AG08396 (cell line): ENCODE data around the gene TES.

Source experiments
- DNase-seq: peaks from one replicate; pipeline ENCODE4 v3.0.0; 2012; ENCODE audit warnings: low spot score, mixed read lengths

The TES gene

GRCh38 chr7:116193329-116194087 is 16.8 kb upstream of the TES start:
- no peak for DNase-seq

GRCh38 chr7:116194115-116194514 is 16.2 kb upstream of the TES start:
- DNase-seq = peak; percentile 30

- peak; percentile 10 for DNase-seq
These were observed 14.9 kb upstream of the TES start for GRCh38 chr7:116195451-116195850.

DNA sequence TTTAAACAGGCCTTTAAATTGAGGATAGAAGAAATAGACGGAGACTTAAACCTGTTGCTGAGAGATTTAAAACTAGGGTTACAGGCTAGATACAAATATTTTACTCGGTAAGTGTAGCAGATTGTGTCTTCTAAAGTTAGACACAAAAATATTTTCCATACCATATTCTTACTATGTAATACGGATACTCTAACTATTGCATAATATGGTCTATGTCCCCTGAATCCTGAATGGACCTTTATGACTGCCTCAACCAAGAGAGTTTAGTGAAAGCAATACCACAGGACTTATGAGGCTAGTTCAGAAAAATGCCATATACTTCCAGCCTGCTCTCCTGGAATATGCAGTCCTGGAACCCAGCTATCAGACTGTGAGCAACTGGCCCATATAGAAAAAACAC is 13.4 kb upstream of the TES start:
- DNase-seq = no peak

DNA sequence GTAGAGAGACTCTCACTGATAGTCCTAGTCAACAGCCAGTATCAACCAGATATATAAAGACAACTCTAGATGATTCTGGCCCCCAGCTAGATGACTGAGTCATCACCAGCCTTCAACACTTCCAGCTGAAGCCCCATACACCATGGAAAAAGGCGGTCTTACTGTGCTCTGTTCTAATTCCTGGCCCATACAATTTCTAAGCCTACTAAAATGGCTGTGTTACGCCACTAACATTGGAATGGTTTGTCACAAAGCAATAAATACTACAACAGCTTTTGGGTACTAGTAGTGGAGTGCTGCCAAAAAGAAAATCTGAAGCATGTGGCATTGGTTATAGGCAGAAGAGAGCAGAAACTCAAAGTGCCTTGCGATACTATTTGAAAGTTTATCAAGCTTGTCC is 13.0 kb upstream of the TES start:
- DNase-seq = no peak

GRCh38 chr7:116198748-116199410 is 11.5 kb upstream of the TES start:
- DNase-seq = no peak

GRCh38 chr7:116200963-116201362 is 9.4 kb upstream of the TES start:
- no peak for DNase-seq

DNA sequence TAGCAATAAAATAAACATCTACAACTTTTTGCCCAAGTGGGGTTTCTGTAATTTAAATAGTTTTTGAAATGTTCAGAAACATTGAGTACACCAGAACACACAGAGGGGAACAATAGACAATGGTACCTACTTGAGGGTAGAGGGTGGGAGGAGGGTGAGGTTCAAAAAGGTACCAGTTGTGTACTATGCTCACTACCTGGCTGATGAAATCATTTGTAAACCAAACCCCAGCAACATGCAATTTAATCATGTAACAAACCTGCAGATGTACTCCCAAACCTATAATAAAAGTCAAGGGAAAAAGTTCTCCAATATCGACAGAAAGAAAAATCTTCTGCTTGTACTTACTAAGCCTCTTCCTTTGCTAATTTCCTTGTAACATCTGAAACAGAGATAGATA is 4.2 kb upstream of the TES start:
- no peak for DNase-seq

DNA sequence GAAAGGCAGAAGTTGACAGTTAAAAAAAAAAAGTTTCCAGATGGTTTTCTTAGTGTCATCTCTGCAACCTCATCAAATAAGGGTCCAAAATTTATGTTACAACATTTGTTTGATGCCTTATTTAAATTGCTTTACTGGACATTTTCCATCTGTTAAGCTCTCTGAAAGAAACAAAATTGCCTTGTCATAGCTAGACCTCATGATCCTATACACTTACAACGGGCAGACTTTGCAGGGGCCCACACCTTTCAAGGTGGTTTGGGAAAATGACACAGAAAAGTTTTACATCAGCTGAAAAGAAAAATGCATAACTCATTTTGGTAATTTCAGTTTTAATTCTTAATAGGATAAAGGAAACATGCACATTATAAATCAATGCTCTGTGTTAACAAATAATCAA is 1.4 kb upstream of the TES start:
- DNase-seq = no peak

DNA sequence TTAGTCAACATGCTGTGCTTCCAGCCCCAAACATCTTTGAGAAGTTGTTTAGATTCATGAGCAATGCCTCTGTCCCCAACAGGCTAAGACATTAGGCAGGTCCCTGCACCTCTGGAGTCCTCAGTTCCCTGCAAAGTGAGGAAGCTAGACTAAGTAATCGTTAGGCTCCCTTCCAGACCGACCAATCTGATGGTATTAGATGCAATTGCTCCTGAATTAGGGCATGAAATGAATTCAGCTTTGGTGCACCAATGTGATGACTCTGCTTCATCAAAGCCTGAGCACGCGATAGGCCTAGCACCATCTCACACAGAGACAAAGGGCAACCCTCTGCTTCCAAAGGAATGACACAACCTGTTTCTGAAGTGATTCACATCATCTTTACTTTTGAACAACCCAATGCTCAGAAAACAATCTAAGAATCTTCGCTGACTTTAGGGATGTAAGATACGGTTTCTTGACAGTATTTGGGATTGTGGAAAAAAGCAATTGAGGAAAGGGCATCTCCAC is 723 bp upstream of the TES start:
- DNase-seq = no peak

- peak; percentile 90 for DNase-seq
These were observed 920 bp downstream of the TES start for GRCh38 chr7:116211006-116211912.

GRCh38 chr7:116211913-116212596 is 1.7 kb downstream of the TES start:
- no peak for DNase-seq

DNA sequence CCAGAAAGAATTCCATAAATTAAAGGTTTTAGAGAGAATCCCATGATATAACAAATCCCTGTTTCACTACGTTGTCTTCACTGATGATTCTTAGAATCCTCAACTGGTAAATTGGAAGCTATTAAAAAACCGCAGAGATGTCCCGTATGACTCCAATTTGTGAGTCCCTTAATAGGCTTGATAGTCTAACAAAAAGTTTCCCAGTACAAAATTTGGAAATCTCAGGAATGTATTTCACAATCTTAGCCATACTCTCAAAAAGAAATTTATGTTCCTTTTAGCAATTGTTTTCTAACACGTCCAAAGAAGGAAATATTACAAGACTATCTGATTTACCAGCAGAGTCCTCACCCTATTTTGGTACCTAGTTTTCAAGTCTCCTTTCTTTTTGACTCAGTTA is 2.5 kb downstream of the TES start:
- no peak for DNase-seq

GRCh38 chr7:116213361-116214130 is 3.2 kb downstream of the TES start:
- DNase-seq = no peak

- DNase-seq = no peak
These were observed 4.6 kb downstream of the TES start for GRCh38 chr7:116214921-116215320.

DNA sequence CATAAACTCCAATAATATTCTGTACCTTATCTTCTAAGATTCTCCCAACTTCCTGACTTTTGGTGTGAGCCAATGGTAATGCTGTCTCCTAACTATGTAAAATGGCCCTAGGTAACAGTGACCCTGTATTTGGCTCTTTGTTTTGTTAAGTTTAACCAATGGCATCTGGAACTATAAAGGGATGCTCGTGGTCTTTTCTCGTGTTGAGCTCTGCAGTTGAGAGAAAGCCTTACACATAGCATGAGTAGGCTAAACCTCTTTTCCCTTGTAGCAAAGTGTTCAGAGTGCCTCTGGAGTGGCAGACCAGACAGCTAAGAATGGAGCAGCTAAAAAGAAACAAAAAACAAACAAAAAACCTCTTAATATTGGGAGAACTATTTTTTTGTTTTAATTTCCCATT is 5.2 kb downstream of the TES start:
- DNase-seq = no peak

- DNase-seq = no peak
These were observed 6.7 kb downstream of the TES start for GRCh38 chr7:116216956-116217571.

DNA sequence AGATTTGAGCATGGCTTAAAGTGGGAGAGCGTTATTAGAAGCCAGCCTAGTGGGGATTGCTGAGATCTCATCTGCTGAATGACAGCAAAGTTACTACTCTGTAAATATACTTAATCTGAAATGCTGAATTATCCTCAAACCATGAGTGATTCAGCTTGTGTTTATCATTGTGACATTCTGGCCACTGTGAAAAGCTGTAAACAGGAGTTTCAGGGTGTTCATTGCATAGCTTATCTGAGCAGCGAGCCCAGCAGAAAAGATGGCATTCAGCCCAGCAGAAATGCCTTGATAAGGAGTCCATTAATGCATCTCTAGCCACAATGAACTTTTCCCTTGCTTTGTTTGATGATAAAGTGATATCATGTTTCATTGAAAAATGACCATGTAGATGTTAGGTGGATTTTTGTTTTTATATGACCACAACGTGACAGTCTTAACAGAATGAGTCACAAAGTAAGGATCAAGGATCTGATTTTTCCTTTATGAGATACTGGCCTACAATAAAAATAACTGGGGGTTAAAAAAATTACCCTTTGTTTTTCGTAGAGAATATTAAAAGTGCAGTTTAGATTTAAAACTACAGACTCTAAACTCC is 7.8 kb downstream of the TES start:
- peak; percentile 35 for DNase-seq

GRCh38 chr7:116218747-116219146 is 8.4 kb downstream of the TES start:
- DNase-seq = no peak

DNA sequence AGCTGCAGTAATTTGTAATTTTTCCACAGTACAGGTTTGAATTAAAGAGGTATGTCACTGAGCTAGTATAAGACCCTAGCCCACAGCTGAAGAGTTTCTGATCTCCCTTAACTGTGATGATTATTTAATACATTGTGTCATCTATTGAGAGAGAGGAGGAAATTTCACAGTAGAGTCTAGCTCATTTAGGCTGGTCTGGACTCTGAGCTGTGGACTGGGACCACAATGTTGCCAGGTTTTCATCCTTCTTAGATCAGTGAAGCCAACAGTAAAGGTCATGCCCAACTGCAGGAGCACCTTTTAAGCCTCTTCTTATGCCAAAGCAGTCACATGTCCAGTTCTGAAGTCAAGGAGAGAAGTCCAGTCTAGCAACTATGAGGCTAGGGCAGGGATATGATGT is 8.9 kb downstream of the TES start:
- DNase-seq = no peak
